IPS-18c (cell line): ENCODE data around the gene MSANTD1.

Experiments
- H3K4me3 ChIP-seq: 2 replicates; pipeline ENCODE4 v1.7.0; 2013; ENCODE audit warnings: low read depth, mild to moderate bottlenecking, low read length, moderate library complexity; ENCODE audit not compliant: insufficient read depth
- H3K9me3 ChIP-seq: one replicate; pipeline ENCODE4 v1.6.1; 2013; ENCODE audit warnings: mild to moderate bottlenecking, low read length, moderate library complexity; ENCODE audit not compliant: control insufficient read depth, insufficient read depth

Gene MSANTD1

GRCh38 chr4:3226944-3227343 is 22.0 kb upstream of the MSANTD1 start:
- Histone ChIP-seq H3K9me3 (peaks cover 2% of the 10 kb centered on the region), H3K4me3 (no peak overlapping the region)

- peaks cover 2% of the 10 kb centered on the region for H3K9me3 ChIP-seq
- no peak overlapping the region for H3K4me3 ChIP-seq
These were observed 20.9 kb upstream of the MSANTD1 start for GRCh38 chr4:3227878-3228675.

GRCh38 chr4:3228881-3229280 is 20.1 kb upstream of the MSANTD1 start:
- H3K4me3 ChIP-seq, result no peak overlapping the region; the same call in 1 of the 2 replicates

GRCh38 chr4:3229328-3229727 is 19.6 kb upstream of the MSANTD1 start:
- Histone ChIP-seq H3K9me3 (peaks cover 2% of the 10 kb centered on the region), H3K4me3 (no peak overlapping the region)

More at GRCh38 chr4:3228881-3229280, 20.1 kb upstream of the MSANTD1 start:
- peaks cover 2% of the 10 kb centered on the region for H3K9me3 ChIP-seq

- Histone ChIP-seq H3K9me3 (peaks cover 2% of the 10 kb centered on the region), H3K4me3 (no peak overlapping the region)
These were observed 19.0 kb upstream of the MSANTD1 start for GRCh38 chr4:3229964-3230363.

GRCh38 chr4:3231471-3231870 is 17.5 kb upstream of the MSANTD1 start:
- no peak overlapping the region for H3K4me3 ChIP-seq
- H3K9me3 ChIP-seq, result peaks cover 2% of the 10 kb centered on the region

- Histone ChIP-seq H3K9me3 (peaks cover 2% of the 10 kb centered on the region), H3K4me3 (no peak overlapping the region)
These were observed 17.0 kb upstream of the MSANTD1 start for GRCh38 chr4:3232001-3232400.

GRCh38 chr4:3232871-3233271 is 16.1 kb upstream of the MSANTD1 start:
- Histone ChIP-seq H3K9me3 (peaks cover 2% of the 10 kb centered on the region), H3K4me3 (no peak overlapping the region)

- Histone ChIP-seq H3K9me3 (peaks cover 2% of the 10 kb centered on the region), H3K4me3 (no peak overlapping the region)
These were observed 15.4 kb upstream of the MSANTD1 start for GRCh38 chr4:3233391-3234071.

- Histone ChIP-seq H3K9me3 (peaks cover 2% of the 10 kb centered on the region), H3K4me3 (no peak overlapping the region)
These were observed 14.6 kb upstream of the MSANTD1 start for GRCh38 chr4:3234171-3235029.

- no peak overlapping the region for H3K4me3 ChIP-seq
- H3K9me3 ChIP-seq, result peaks cover 2% of the 10 kb centered on the region
These were observed 14.0 kb upstream of the MSANTD1 start for GRCh38 chr4:3235030-3235345.

- H3K9me3 ChIP-seq, result peaks cover 2% of the 10 kb centered on the region
- H3K4me3 ChIP-seq, result no peak overlapping the region
These were observed 13.4 kb upstream of the MSANTD1 start for GRCh38 chr4:3235581-3235980.

- peaks cover 2% of the 10 kb centered on the region for H3K9me3 ChIP-seq
- H3K4me3 ChIP-seq, result no peak overlapping the region
These were observed 12.6 kb upstream of the MSANTD1 start for GRCh38 chr4:3236326-3236878.

GRCh38 chr4:3237266-3237665 is 11.7 kb upstream of the MSANTD1 start:
- Histone ChIP-seq H3K9me3 (no peaks in the 10 kb centered on the region), H3K4me3 (no peak overlapping the region)

- Histone ChIP-seq H3K9me3 (no peaks in the 10 kb centered on the region), H3K4me3 (no peak overlapping the region)
These were observed 11.0 kb upstream of the MSANTD1 start for GRCh38 chr4:3237712-3238560.

GRCh38 chr4:3238721-3239120 is 10.2 kb upstream of the MSANTD1 start:
- H3K4me3 ChIP-seq, result no peak overlapping the region
- H3K9me3 ChIP-seq, result no peaks in the 10 kb centered on the region

GRCh38 chr4:3239303-3239702 is 9.7 kb upstream of the MSANTD1 start:
- Histone ChIP-seq H3K4me3 (no peak overlapping the region), H3K9me3 (no peaks in the 10 kb centered on the region)
